GM12878 (cell line): ENCODE data around the gene SPDYC. TPM values are rescaled to one million over a fixed set of nuclear protein-coding genes. Genes with fewer than 3 reads are reported as not detected.

Experiments
- ATAC-seq: fragments of 200-7000 bp; cut with Tn5 transposase; 3 replicates; pipeline ENCODE4 v1.9.1; 2020; ENCODE audit warnings: mild to moderate bottlenecking, moderate library complexity
- BruUV-seq: library from RNA; stranded (reverse); fragments of 400-500 nt; replicated peaks from 2 replicates; lab custom pipeline; 2021; lab: Mats Ljungman, UMichigan
- CTCF ChIA-PET: fragments of 300-600 bp; sonication (Branson Sonifier 250); formaldehyde crosslinking; extraction: SDS; loops from one replicate; lab custom pipeline; 2021; ENCODE audit warnings: inconsistent platforms; lab: Yijun Ruan, JAX
- POLR2A ChIA-PET: fragments of 350-600 bp; formaldehyde crosslinking; extraction: SDS; loops from one replicate; lab custom pipeline; 2021; ENCODE audit warnings: inconsistent platforms; lab: Charles Lee
- RAD21 ChIA-PET: fragments of 300-600 bp; sonication (Branson Sonifier 250); formaldehyde crosslinking; loops from one replicate; lab custom pipeline; 2023; ENCODE audit warnings: antibody characterized with exemption; ENCODE audit not compliant: unreplicated experiment; lab: Charles Lee
- SMC1A ChIA-PET: fragments of 300-600 bp; sonication (Branson Sonifier 250); formaldehyde crosslinking; loops from one replicate; lab custom pipeline; 2023; ENCODE audit not compliant: unreplicated experiment, uncharacterized antibody; lab: Charles Lee
- DNase-seq: peaks from one replicate; pipeline ENCODE4 v3.0.0-alpha.2; 2011; ENCODE audit warnings: low read depth, low spot score
- FAIRE-seq: peaks from 3 replicates; lab custom pipeline; 2011; peaks lifted over from hg19 to GRCh38; lab: Jason Lieb, UNC
- H2AFZ ChIP-seq: 2 replicates; pipeline ENCODE4 v1.6.0; 2011; ENCODE audit warnings: low read depth, low read length, control low read depth; ENCODE audit not compliant: control insufficient read depth
- H3K27ac ChIP-seq: 2 replicates; pipeline ENCODE4 v1.5.1; 2011; ENCODE audit warnings: control low read depth; ENCODE audit not compliant: control insufficient read depth, insufficient read depth
- H3K27me3 ChIP-seq, 2 experiments: replicated peaks in 1 of 2; 2 replicates each; pipeline versions ENCODE4 v1.6.0 to v1.6.1; 2011; ENCODE audit warnings: low read length in 1 of 2; ENCODE audit not compliant: control insufficient read depth in 2 of 2, insufficient read depth in 2 of 2
- H3K36me3 ChIP-seq, 2 experiments: 2 replicates each; pipeline ENCODE4 v1.5.1; 2011; ENCODE audit warnings: low read length in 1 of 2; ENCODE audit not compliant: control insufficient read depth in 2 of 2, insufficient read depth in 2 of 2
- H3K4me1 ChIP-seq: 2 replicates; pipeline ENCODE4 v1.6.1; 2011; ENCODE audit warnings: mild to moderate bottlenecking, low read length, moderate library complexity, mixed read lengths; ENCODE audit not compliant: control insufficient read depth, insufficient read depth
- H3K4me2 ChIP-seq: 2 replicates; pipeline ENCODE4 v1.6.0; 2011; ENCODE audit warnings: control low read depth; ENCODE audit not compliant: control insufficient read depth, insufficient read depth
- H3K4me3 ChIP-seq: fragments of 200-600 bp; sonication (generic); 2 replicates; pipeline ENCODE4 v1.5.1; 2016
- H3K79me2 ChIP-seq: 2 replicates; pipeline ENCODE4 v1.6.0; 2011; ENCODE audit warnings: low read length; ENCODE audit not compliant: control insufficient read depth, insufficient read depth
- H3K9ac ChIP-seq: 2 replicates; pipeline ENCODE4 v1.8.0; 2011; ENCODE audit warnings: low read length, control low read depth, mixed read lengths; ENCODE audit not compliant: control insufficient read depth, insufficient read depth
- H3K9me3 ChIP-seq: replicated peaks from 3 replicates; pipeline ENCODE4 v1.5.1; 2011; ENCODE audit warnings: mild to moderate bottlenecking, low read length; ENCODE audit not compliant: control insufficient read depth, insufficient read depth
- H4K20me1 ChIP-seq: 2 replicates; pipeline ENCODE4 v1.6.0; 2011; ENCODE audit not compliant: control insufficient read depth, insufficient read depth
- BMI1 ChIP-seq: fragments of 450-650 bp; IDR thresholded peaks from 2 replicates; pipeline ENCODE4 v1.6.1; 2016; ENCODE audit warnings: mild to moderate bottlenecking, moderate library complexity, borderline replicate concordance
- GATAD2B ChIP-seq: fragments of 450-650 bp; conservative IDR thresholded peaks from 2 replicates; pipeline ENCODE4 v1.6.1; 2017; ENCODE audit warnings: low read depth, mild to moderate bottlenecking, moderate library complexity
- HDAC2 ChIP-seq: fragments of 200-600 bp; sonication (generic); IDR thresholded peaks from 2 replicates; pipeline ENCODE4 v1.6.1; 2017
- NFXL1 ChIP-seq: fragments of 450-650 bp; IDR thresholded peaks from 2 replicates; pipeline ENCODE4 v1.6.1; 2017; ENCODE audit warnings: antibody characterized with exemption, mild to moderate bottlenecking, borderline replicate concordance
- PAX8 ChIP-seq: fragments of 450-650 bp; IDR thresholded peaks from 2 replicates; pipeline ENCODE4 v1.6.1; 2017; ENCODE audit warnings: mild to moderate bottlenecking, moderate library complexity
- TCF7 ChIP-seq: IDR thresholded peaks from 2 replicates; pipeline ENCODE4 v1.6.1; 2014; ENCODE audit warnings: antibody characterized with exemption, borderline replicate concordance
- ZNF622 ChIP-seq: fragments of 450-650 bp; IDR thresholded peaks from 2 replicates; pipeline ENCODE4 v1.6.1; 2017; ENCODE audit warnings: mild to moderate bottlenecking, inconsistent platforms
- WGBS: methylation state at CpG from one replicate; pipeline ENCODE4 v1.1.6; 2016; ENCODE audit warnings: low lambda C conversion rate; ENCODE audit not compliant: insufficient replicate concordance, insufficient coverage; ENCODE audit errors: missing lambda C conversion rate; 5-methylcytosine and 5-hydroxymethylcytosine counted together
- in situ Hi-C: fragments of 300-500 bp; cut with MboI; formaldehyde crosslinking; loops from 9 replicates; pipeline ENCODE4 v1.14.3; 2018; ENCODE audit warnings: mixed read lengths
- intact Hi-C: fragments of 100-400 bp; cut with micrococcal nuclease; formaldehyde crosslinking; loops from one replicate; pipeline ENCODE4 v1.14.2; 2022; ENCODE audit not compliant: unreplicated experiment
- polyA plus RNA-seq, 11 experiments: library from polyadenylated mRNA; depleted of rRNA in 4 of 11; unstranded in 6 of 11; stranded (reverse) in 5 of 11; fragments of >200 nt; fragmentation: Nextera tagmentation in 4 of 11; fragmentation: Illumina TruSeq in 1 of 11; extraction: Ambion mirVana in 4 of 11; extraction: Trizol in 1 of 11; gene quantifications; 1 replicate in 1 of 11; 2 replicates in 10 of 11; pipeline versions ENCODE4 v1.2.1 to v1.2.3, GENCODE V29; 2011 to 2016; ENCODE audit warnings: inconsistent platforms in 2 of 11, missing spikeins in 2 of 11, low read depth in 1 of 11
- total RNA-seq, 4 experiments: library from RNA; depleted of rRNA in 3 of 4; stranded (reverse); fragments of >200 nt in 3 of 4; fragmentation: Illumina TruSeq in 1 of 4; extraction: Trizol in 1 of 4; gene quantifications; 2 replicates each; pipeline versions ENCODE4 v1.2.1 to v1.2.3, GENCODE V29; 2013 to 2021
- TF ChIP-seq, protein P1 (sequence below): IDR thresholded peaks from 2 replicates; pipeline ENCODE4 v1.6.1; 2012; ENCODE audit warnings: mild to moderate bottlenecking, low read depth, low read length
- TF ChIP-seq, protein P2 (sequence below), 3 experiments: IDR thresholded peaks in 2 of 3; conservative IDR thresholded peaks in 1 of 3; 2 replicates each; pipeline ENCODE4 v1.5.1; 2011; ENCODE audit warnings: low read depth in 3 of 3, low read length in 3 of 3, mild to moderate bottlenecking in 3 of 3, control low read depth in 2 of 3, moderate library complexity in 2 of 3, inconsistent platforms in 1 of 3, mixed read lengths in 1 of 3; ENCODE audit not compliant: control insufficient read depth in 2 of 3, insufficient read depth in 1 of 3; ENCODE audit errors: extremely low read depth in 1 of 3
- TF ChIP-seq, protein P3 (sequence below): fragments of 450-650 bp; IDR thresholded peaks from 2 replicates; pipeline ENCODE4 v1.6.1; 2018; ENCODE audit warnings: borderline replicate concordance, mild to moderate bottlenecking; ENCODE audit not compliant: partially characterized antibody
- TF ChIP-seq, protein P4 (sequence below): fragments of 150-350 bp; IDR thresholded peaks from 2 replicates; pipeline ENCODE4 v1.6.1; 2016; ENCODE audit warnings: low read depth, low read length

Gene SPDYC
- total and polyA plus RNA-seq, 10 of the 15 experiments (the other 5 are each of a cell fraction or from before 2014, with no cell fraction given), result not detected

DNA sequence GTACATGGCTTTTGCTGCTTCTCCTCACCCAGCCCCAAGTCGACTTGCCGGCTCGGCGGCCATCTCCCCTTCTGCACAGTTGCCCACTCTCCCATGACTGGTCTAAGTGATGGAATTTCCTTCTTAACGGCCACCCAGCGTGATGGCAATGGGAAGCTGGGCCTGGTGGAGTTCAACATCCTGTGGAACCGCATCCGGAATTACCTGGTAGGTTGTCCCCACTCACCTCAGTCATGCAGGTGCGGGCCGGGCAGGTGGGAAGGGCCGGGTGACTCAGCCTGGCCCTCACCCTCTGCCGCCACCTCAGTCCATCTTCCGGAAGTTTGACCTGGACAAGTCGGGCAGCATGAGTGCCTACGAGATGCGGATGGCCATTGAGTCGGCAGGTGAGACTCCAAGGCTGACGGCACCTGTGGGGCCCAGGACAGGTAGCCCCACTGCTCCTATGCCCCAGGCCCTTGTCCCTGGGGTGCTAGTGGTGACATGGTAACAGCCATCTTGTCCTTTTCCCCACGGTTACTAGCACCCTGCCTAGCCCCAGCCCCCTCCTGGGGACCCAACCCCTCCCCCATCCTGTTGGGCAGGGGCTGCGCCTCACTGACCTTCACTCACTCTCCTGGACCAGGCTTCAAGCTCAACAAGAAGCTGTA is 39.8 kb downstream of the SPDYC start:
- TF ChIP-seq, protein P1, sequence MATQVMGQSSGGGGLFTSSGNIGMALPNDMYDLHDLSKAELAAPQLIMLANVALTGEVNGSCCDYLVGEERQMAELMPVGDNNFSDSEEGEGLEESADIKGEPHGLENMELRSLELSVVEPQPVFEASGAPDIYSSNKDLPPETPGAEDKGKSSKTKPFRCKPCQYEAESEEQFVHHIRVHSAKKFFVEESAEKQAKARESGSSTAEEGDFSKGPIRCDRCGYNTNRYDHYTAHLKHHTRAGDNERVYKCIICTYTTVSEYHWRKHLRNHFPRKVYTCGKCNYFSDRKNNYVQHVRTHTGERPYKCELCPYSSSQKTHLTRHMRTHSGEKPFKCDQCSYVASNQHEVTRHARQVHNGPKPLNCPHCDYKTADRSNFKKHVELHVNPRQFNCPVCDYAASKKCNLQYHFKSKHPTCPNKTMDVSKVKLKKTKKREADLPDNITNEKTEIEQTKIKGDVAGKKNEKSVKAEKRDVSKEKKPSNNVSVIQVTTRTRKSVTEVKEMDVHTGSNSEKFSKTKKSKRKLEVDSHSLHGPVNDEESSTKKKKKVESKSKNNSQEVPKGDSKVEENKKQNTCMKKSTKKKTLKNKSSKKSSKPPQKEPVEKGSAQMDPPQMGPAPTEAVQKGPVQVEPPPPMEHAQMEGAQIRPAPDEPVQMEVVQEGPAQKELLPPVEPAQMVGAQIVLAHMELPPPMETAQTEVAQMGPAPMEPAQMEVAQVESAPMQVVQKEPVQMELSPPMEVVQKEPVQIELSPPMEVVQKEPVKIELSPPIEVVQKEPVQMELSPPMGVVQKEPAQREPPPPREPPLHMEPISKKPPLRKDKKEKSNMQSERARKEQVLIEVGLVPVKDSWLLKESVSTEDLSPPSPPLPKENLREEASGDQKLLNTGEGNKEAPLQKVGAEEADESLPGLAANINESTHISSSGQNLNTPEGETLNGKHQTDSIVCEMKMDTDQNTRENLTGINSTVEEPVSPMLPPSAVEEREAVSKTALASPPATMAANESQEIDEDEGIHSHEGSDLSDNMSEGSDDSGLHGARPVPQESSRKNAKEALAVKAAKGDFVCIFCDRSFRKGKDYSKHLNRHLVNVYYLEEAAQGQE, result no peak
- TF ChIP-seq BMI1 (no peak), HDAC2 (no peak), NFXL1 (no peak), ZNF622 (no peak), TCF7 (no peak), PAX8 (no peak), GATAD2B (no peak)
- TF ChIP-seq, protein P2, sequence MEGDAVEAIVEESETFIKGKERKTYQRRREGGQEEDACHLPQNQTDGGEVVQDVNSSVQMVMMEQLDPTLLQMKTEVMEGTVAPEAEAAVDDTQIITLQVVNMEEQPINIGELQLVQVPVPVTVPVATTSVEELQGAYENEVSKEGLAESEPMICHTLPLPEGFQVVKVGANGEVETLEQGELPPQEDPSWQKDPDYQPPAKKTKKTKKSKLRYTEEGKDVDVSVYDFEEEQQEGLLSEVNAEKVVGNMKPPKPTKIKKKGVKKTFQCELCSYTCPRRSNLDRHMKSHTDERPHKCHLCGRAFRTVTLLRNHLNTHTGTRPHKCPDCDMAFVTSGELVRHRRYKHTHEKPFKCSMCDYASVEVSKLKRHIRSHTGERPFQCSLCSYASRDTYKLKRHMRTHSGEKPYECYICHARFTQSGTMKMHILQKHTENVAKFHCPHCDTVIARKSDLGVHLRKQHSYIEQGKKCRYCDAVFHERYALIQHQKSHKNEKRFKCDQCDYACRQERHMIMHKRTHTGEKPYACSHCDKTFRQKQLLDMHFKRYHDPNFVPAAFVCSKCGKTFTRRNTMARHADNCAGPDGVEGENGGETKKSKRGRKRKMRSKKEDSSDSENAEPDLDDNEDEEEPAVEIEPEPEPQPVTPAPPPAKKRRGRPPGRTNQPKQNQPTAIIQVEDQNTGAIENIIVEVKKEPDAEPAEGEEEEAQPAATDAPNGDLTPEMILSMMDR (IDR thresholded peaks at IDR 0.05 in 2 of 3, conservative IDR thresholded peaks at IDR 0.05 in 1 of 3; ENCODE audit: control insufficient read depth in 2 of 3, extremely low read depth in 1 of 3, insufficient read depth in 1 of 3, low read depth in 3 of 3, low read length in 3 of 3), result no peak
- TF ChIP-seq, protein P3, sequence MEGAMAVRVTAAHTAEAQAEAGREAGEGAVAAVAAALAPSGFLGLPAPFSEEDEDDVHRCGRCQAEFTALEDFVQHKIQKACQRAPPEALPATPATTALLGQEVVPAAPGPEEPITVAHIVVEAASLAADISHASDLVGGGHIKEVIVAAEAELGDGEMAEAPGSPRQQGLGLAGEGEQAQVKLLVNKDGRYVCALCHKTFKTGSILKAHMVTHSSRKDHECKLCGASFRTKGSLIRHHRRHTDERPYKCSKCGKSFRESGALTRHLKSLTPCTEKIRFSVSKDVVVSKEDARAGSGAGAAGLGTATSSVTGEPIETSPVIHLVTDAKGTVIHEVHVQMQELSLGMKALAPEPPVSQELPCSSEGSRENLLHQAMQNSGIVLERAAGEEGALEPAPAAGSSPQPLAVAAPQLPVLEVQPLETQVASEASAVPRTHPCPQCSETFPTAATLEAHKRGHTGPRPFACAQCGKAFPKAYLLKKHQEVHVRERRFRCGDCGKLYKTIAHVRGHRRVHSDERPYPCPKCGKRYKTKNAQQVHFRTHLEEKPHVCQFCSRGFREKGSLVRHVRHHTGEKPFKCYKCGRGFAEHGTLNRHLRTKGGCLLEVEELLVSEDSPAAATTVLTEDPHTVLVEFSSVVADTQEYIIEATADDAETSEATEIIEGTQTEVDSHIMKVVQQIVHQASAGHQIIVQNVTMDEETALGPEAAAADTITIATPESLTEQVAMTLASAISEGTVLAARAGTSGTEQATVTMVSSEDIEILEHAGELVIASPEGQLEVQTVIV, result no peak
- TF ChIP-seq, protein P4, sequence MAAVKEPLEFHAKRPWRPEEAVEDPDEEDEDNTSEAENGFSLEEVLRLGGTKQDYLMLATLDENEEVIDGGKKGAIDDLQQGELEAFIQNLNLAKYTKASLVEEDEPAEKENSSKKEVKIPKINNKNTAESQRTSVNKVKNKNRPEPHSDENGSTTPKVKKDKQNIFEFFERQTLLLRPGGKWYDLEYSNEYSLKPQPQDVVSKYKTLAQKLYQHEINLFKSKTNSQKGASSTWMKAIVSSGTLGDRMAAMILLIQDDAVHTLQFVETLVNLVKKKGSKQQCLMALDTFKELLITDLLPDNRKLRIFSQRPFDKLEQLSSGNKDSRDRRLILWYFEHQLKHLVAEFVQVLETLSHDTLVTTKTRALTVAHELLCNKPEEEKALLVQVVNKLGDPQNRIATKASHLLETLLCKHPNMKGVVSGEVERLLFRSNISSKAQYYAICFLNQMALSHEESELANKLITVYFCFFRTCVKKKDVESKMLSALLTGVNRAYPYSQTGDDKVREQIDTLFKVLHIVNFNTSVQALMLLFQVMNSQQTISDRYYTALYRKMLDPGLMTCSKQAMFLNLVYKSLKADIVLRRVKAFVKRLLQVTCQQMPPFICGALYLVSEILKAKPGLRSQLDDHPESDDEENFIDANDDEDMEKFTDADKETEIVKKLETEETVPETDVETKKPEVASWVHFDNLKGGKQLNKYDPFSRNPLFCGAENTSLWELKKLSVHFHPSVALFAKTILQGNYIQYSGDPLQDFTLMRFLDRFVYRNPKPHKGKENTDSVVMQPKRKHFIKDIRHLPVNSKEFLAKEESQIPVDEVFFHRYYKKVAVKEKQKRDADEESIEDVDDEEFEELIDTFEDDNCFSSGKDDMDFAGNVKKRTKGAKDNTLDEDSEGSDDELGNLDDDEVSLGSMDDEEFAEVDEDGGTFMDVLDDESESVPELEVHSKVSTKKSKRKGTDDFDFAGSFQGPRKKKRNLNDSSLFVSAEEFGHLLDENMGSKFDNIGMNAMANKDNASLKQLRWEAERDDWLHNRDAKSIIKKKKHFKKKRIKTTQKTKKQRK, result no peak
- in situ Hi-C loops, result no loop called here
- H4K20me1 ChIP-seq, result no peaks in the 10 kb centered on the region
- ChIA-PET SMC1A (no interaction called here), RAD21 (no interaction called here), CTCF (interaction anchor here (1.2 kb wide), 1 partner anchor 16 kb away, joined by 3 read pairs; no protein-coding TSS in a partner anchor), POLR2A (no interaction called here)
- BruUV-seq, result no TSS peak
- DNase-seq (no peak), FAIRE-seq (no peak), ATAC-seq (no peak)
- intact Hi-C loops, result loop anchor here (10.0 kb wide), 1 partner anchor 45 kb away; no protein-coding TSS in a partner anchor
- no peak overlapping the region for H3K4me2 ChIP-seq
- no peak overlapping the region for H3K4me3 ChIP-seq
- H3K4me1 ChIP-seq, result peaks cover 7% of the 10 kb centered on the region
- no peak overlapping the region for H2AFZ ChIP-seq
- H3K79me2 ChIP-seq, result no peaks in the 10 kb centered on the region
- peaks cover 2 to 15% of the 10 kb centered on the region in 2 experiments; a peak in 3 of 4 replicates for H3K36me3 ChIP-seq
- H3K27me3 ChIP-seq, result no peaks in the 10 kb centered on the region
- no peak overlapping the region for H3K9ac ChIP-seq
- no peaks in the 10 kb centered on the region for H3K9me3 ChIP-seq
- 93% methylated on average over 20 of the region's 20 CpGs for WGBS
- no peak overlapping the region for H3K27ac ChIP-seq
